DMS79 treated with DMSO at 0.1 percent for 48 hours (cell line): ENCODE measurements around the gene IL31RA.
"Not testable (repeated sequence)": the region's sequence is repeated elsewhere in the genome, so short reads cannot be mapped to it uniquely, and the experiment has no call there.

Experiments used
- DNase-seq: peaks from one replicate; lab custom pipeline; 2025; lab: John Stamatoyannopoulos, UW

IL31RA gene

DNA sequence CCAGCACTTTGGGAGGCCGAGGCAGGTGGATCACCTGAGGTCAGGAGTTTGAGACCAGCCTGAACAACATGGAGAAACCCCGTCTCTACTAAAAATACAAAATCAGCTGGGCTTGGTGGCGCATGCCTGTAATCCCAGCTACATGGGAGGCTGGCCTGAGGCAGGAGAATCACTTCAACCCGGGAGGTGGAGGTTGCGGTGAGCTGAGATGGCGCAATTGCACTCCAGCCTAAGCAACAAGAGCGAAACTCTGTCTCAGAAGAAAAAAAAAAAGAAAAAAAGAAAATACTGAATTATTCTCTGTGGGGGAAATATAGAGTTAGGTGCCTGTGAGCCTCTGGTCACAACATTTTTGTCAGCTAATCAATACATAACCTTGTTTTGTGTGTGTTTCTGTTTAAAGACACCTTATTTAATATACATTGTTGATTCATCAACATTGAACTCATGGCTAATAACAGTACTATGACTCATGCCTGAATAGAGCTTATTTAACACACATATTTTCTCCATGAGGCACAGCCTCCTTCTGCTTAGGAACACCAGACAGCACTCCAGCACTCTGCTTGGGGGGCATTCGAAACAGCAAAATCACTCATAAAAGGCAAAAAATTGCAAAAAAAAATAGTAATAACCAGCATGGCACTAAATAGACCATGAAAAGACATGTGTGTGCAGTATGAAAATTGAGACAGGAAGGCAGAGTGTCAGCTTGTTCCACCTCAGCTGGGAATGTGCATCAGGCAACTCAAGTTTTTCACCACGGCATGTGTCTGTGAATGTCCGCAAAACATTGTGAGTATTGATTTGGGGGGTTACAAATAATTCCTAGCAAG is at the start of gene IL31RA:
Gene IL31RA (plus strand): TSS at position 519 of the 836 bp plus-strand sequence. CDS start 214 bp downstream, at position 733.
- no peak for DNase-seq

DNA sequence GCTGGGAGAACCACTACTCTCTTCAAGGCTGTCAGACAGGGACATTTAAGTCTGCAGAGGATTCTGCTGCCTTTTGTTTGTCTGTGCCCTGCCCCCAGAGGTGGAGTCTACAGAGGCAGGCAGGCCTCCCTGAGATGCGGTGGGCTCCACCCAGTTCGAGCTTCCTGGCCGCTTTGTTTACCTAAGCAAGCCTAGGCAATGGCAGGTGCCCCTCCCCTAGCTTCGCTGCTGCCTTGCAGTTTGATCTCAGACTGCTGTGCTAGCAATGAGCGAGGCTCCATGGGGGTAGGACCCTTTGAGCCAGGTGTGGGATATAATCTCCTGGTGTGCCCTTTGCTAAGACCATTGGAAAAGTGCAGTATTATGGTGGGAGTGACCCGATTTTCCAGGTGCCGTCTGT is 42.3 kb upstream of the IL31RA start:
- not testable (repeated sequence) for DNase-seq

DNA sequence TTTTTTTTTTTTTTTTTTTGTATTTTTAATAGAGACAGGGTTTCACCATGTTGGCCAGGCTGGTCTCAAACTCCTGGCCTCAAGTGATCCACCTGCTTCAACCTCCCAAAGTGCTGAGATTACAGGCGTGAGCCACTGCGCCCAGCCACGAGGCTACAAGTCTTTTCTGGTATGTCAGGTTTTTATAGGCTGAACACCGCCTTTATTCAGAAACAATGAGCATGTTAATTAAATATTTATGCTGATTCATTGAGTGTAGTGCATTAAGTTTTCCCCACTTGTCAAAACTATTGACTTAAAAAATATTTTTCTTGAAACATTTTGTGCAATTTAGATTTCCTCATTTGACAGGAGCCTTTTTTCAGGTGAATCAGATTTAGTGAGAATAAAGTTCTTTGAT is 35.2 kb upstream of the IL31RA start:
- not testable (repeated sequence) for DNase-seq

DNA sequence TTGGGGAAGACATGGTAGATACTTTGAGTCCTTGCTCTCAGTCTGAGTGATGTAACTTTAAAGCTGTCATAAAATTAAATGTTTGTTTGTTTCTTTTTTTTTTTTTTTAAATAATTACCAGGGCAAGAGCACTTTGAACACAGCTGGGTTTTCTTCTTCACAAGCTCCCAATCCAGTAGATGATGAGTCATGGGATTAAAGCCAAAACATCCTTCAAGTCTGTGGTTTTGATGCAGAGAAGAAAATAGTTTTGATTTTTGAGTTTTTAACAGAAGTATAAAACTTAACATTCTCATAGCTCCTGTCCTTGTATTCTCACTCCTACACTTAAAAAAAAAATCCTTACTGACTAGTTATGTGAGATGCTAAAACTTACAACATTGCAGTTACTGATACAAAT is 34.8 kb upstream of the IL31RA start:
- no peak for DNase-seq

DNA sequence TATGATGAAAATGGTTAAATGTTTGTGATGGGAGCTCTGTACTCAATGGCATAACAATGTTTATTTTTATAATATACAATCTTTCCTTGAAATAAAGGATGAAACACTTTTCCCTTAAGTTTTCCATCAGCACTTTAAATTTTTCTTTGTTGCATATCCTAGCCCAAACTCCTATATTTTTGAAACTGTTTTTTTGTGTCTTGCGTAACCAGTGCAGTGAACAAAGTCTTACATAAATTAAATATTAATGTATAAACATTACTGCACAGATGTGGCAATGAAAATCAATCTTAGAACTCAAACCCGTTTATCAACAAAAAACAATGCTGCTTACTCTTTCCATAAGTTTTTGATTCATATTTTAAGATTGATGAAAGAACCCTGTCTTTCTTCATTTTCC is 34.1 kb upstream of the IL31RA start:
- DNase-seq = no peak

DNA sequence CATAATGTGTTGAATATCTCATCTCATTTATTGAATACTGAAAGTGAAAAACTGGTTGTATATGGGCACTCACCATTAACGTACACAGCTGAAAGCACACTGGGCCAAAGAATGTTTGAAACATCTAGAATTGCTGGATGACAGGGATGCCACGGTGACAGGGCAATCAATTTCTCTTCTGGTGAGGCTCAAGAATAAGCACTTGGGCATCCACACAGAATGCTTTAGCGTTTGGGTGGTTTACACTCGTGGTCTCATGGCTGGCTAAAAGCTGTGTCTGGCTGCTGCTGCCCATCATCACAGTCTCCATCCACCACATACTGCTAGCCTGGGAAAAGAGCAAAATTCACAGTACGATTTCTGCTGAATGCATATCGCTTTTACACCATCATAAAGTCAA is 30.7 kb upstream of the IL31RA start:
- DNase-seq = no peak

DNA sequence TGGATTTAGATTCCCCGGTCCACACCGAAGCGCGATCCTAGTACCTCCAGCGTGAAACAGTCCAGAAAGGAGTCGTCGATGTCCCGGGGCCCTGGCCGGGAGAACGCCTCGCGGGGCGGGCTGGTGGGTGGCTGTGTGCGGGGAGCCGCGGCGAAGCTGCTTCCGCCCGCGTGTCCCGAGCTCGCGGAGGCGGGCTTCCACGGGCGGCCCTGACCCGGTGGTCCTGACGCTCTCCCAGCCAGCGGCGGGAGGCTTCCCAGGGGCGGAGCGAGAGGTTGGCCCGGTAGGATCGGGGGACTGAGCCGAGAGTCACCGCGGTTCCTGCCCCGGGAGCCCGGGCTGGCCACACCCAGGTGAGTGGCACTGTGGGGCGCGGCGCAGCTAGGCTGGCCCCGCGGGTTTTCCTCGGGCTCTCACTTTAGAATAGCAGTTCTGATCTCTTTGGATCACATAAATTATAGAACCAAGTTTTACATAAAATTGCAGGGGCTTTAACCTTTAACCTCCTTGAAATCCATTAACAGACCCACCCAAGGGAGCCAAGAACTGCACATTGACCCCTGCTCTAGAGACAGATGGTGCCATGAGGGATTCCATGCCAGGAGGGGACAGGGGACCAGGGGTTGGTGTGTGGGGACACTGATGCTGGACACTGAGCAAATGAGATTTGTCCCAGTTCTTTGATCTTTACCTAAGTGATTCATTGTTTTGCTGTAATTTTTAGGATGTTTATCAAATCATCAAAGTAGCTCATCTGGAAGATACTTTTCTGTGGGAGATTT is 29.2 kb upstream of the IL31RA start:
- no peak for DNase-seq

DNA sequence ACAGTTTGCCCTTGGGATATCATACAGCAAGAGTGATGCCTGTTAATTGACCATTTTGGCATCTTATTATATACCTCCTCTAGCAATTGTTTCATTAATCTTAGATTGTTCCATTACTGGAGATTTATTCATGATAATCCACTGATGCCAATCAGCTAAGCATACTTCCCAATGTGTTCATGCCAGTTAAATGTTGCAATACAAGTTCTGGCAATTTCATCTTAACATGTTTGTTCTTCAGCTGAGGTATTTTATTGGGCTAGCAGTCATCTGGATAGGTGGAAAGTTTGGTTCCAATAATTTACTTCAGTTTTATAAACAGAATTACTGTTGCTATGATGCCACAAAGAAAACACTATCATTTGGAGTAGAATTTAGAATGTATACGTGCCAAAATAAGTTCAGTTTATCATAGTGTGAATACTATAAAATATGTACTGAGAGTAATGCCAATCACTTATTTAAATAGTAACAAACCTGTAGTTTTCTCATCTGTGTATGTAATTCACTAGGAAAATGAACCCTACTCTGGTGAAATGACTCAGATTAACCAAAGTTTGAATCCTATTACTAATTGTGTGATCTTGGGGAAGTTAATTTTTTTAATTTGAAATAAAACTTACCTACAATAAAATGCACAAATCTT is 27.9 kb upstream of the IL31RA start:
- no peak for DNase-seq

DNA sequence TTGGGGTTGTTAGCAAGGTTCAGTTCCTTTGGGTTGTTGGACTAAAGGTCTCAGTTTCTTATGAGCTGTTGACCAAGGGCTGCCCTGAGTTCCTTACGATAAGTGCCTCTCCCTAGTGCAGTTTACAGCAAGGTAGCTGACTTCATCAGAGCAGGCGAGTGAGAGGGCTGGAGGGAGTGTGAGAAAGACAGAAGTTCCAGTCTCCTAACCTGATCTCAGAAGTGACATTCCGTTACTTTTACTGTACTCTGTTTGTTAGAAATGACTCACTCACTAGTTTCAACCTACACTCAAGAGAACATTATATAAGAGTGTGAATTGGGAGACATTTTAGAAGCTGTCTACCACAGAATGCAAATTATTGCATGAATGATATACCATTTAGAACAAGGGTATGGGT is 21.2 kb upstream of the IL31RA start:
- DNase-seq = no peak

DNA sequence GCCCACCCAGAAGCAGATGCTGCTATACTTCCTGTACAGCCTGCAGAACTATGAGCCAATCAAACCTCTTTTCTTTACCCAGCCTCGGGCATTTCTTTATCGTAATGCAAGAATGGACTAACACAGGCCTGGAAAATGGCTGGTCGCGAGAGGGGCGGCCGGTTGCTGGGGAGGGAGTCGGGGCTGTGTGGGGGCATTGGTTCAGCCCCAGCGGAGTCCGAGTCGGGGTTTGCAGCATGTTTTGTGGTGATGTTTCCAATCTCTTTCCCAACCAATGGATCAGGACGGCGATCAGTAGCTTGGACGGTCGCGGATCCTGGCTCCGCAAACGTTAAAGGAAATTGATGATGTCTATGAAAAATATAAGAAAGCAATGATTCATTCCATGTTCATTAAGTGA is 18.7 kb upstream of the IL31RA start:
- no peak for DNase-seq

DNA sequence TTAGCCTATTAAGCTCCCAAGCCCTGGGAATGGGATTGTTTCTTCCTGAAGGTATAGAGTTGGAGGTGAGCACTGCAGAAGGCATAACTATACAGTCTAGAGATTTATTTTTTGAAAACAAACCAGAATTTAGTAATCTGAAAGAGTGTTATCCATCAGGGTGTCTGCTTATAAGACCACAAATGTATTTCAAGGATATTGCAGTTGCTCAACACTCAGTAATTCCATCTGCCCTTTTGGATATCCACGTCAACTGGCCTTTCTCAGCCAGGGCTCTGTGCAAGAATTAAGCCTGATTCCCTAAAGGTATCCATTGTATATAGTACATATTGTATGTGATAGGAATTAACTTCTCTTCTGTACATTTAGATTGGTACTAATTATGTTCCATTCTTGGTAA is 15.0 kb upstream of the IL31RA start:
- no peak for DNase-seq

DNA sequence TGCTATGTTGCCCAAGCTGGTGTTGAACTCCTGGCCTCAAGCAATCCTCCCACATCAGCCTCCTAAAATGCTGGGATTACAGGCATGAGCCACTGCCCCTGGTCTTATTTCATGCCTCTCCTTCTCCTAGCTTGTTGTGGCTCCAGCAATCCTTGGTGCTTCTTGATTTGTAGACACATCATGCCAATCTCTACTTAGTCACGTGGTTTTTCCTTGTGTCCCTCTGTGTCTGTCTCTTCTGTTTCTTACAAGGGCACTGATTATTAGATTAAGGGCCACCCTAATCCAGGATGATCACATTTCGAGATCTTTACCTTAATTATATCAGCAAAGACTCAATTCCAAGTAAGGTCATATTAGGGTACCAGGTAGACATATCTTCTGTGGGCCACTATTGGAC is 9.2 kb upstream of the IL31RA start:
- no peak for DNase-seq

DNA sequence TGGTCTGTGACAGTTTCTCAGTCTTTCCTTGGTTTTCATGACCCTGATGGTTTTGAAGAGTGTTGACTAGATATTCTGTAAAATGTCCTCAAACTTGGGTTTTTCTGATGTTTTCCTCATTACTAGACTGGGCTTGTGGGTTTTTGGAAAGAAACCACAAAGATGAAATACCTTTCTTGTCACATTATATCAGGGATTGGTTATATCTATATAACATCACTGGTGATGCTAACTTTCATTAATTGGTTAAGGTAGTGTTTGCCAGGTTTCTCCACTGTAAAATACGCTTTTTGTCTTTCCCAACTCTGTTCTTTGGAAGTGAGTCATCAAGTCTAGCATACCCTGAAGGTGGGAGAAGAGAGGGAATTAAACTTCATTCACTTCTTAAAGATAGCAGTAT is 3.3 kb upstream of the IL31RA start:
- DNase-seq = no peak

DNA sequence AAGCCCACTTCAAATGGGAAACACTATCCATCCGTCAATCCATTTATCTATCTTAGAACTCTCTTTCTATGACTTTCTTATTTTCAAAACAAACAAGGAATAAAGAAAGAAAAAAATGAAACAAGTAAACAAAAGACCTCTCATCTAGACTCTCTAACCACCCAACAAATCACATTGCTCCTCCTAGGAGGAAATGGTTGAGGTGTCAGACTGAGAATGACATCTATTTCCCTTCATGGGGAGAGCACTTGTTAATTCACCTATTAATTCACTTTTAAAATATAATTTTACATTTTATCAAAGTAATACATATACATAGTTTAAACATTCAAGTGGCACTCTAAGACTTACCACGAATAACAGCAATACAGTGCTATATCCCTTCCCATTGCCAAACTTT is 2.4 kb upstream of the IL31RA start:
- DNase-seq = no peak

DNA sequence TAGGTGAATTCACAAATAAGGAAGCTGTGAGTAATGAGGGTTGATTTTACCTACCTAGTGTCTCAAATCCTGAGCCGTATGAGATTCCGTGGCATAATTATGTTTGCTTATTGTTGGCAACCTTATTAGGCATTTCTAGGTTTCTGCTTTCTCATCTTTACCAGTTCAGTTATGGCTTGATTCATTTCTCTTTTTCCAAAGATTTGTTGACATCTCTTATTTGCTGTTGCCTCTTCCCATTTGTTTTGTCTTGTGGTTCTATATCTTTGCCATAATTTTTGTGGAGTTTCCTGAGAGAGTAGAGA is 470 bp downstream of the IL31RA start:
- DNase-seq = no peak

DNA sequence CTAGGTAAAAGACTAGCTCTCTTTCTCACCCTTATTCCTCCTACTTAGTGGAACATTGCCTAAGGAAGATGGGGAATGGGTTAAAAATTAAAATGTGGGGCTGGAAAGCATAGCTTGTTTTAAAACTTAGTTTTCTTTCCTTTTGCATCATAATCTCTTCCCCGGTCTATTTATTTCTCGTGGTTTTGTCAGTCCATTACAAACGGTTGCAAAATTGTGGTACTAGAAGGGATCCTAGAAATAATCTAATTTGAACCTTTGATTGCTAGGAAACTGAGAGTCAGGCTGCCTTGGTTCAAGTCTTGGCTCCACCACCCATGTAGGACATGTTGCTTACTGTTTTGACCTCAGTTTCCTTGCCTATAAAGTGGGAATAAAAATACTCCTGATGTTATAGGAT is 1.3 kb downstream of the IL31RA start:
- DNase-seq = no peak

DNA sequence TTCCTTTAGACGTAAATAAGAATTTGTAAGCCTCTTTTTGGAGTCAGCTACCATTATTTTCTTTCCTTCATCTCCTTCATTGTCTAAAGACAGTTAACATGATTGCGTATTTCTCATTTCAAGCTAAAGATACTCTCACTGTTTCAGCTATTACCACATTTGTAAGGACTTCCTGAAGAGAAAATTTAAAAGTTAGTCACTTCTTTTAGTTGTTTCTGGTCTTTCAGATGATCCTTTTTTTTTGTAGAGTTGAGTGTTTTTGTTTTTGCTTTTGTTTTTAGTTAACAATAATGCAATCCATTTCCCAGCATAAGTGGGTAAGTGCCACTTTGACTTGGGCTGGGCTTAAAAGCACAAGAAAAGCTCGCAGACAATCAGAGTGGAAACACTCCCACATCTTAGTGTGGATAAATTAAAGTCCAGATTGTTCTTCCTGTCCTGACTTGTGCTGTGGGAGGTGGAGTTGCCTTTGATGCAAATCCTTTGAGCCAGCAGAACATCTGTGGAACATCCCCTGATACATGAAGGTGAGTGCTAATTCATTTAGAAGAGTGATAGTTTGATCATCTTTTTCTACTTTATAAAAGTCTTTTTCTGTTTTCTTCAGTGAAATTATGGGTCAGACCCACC is 2.0 kb downstream of the IL31RA start:
- DNase-seq = no peak

DNA sequence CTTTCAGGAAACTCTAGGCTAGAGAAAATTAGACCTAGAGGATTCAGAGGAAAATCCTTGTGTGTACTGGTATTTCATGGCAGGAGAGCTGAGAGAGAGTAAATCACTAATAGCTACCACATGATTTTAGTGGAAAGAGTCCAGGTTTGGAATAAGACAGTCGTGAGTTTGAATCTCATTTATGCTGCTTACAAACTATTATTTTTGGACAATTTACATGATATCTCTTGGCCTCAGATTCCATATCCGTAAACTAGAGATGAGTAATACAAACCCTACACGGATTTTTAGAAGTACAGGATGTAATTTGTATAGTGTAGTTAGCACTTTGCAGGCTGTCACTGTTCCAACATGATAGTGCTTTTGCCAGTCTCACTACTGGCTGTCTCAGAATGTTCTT is 2.7 kb downstream of the IL31RA start:
- no peak for DNase-seq

DNA sequence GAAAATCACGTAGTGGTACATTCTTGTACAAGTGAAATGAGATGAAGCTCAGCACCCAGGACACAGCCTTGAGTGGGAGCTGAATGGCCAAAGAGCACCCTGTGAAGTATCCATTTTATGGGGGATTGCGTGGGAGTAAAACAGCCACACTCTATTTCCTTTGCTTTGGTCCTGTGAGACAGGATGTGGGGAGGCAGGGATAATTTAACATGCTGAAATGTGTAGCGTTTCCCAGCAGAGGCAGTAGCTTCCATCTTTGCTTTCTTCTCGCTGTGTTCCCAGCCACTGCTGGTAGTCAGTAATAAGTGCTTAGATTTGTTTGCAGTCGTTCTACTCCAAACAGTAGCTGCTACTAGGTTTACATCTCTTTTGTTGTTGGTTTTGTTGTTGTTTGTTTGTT is 4.4 kb downstream of the IL31RA start:
- DNase-seq = no peak

DNA sequence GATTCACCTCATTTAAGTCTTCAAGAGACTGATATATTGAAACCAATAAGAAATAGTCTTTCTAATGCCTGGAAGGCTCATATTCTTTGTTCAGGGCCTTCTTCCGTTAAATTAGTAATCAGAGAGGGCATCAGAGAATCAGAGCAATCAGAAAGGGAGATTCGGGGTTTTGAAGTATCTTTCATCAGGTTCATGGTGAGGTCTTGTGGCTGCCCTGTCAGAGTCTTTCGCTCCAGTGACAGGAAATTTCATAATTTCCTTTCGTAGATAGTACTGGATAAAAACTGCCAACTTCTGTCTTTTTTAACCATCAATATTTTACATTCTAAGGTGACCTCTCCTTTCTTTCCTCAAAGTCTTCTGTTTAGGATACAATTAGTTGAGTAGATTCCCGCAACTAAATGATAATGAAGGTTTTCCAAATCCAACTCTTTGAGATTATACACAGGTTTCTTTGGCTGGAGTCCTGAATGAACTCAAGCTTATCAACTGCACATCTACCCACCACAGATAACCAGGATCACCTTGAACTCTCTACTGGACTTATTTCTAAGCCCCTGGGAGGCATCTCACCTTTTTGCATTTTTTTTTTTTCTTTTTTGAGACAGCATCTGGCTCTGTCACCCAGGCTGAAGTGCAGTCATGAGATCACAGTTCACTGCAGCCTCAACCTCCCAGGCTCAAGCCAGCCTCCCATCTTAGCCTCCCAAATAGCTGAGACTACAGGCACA is 5.5 kb downstream of the IL31RA start:
- no peak for DNase-seq

DNA sequence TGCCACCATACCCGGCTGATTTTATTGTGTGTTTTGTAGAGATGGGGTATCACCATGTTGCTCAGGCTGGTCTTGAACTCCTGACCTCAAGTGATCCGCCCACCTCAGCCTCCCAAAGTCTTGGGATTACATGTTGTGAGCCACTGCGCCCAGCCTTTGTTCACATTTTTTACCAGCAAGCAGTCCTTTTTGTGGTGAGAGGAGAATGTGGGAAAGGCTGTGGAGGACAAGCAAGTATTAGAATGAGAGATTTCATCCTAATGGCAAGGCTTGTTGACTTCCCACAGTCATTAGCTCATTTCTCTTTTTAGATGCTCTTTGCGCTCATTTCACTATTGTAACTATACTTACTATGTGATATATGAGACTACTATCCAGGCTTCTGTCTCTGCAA is 6.1 kb downstream of the IL31RA start:
- no peak for DNase-seq

DNA sequence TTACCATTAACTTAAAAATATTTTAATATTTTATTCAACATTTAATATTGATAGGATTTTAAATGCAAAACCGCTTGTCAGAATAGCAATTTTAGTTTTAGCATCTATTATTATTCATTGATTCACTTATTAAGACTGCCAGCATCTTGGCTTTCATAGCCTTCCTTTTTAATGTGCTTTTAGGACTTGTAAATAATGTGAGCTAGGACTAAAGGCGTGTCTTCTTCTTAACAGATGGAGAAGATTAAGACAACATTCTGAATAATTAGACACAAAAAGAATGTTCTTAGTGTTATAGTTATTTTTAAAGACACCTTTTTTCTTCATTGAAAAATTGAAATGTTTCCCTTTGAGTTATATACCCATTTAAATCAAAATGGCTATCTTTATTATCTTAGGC is 6.9 kb downstream of the IL31RA start:
- no peak for DNase-seq
